Effector memory CD8-positive, alpha-beta T cell (primary cell): Measurements from ENCODE around the gene VARS1.
"Not testable (repeated sequence)": the region's sequence is repeated elsewhere in the genome, so short reads cannot be mapped to it uniquely, and the experiment has no call there.

Source experiments
- ATAC-seq: fragments of 150-1000 bp; cut with Tn5 transposase; replicated peaks from 2 replicates; pipeline ENCODE4 v1.10.0; 2021; ENCODE audit warnings: mild to moderate bottlenecking, moderate library complexity
- DNase-seq, 3 experiments: peaks; one replicate each; pipeline ENCODE4 v3.0.0; 2021
- H3K27ac Mint-ChIP-seq, 2 donors: one replicate each; pipeline ENCODE4 v1.8.0; 2022; ENCODE audit warnings: mild to moderate bottlenecking in 2 of 2, mixed read lengths in 2 of 2, moderate library complexity in 2 of 2
- H3K27me3 Mint-ChIP-seq, 2 donors: one replicate each; pipeline ENCODE4 v1.8.0; 2022; ENCODE audit warnings: mixed read lengths in 2 of 2
- H3K36me3 Mint-ChIP-seq: one replicate; pipeline ENCODE4 v1.8.0; 2022; ENCODE audit warnings: mild to moderate bottlenecking, moderate library complexity, mixed read lengths; ENCODE audit not compliant: insufficient read depth
- H3K4me1 Mint-ChIP-seq, 2 donors: one replicate each; pipeline ENCODE4 v1.8.0; 2022; ENCODE audit warnings: low read depth in 2 of 2, mixed read lengths in 2 of 2
- H3K4me3 Mint-ChIP-seq, 2 donors: one replicate each; pipeline ENCODE4 v1.8.0; 2022; ENCODE audit warnings: mild to moderate bottlenecking in 2 of 2, mixed read lengths in 2 of 2, moderate library complexity in 2 of 2
- H3K9me3 Mint-ChIP-seq, 2 donors: one replicate each; pipeline ENCODE4 v1.8.0; 2022; ENCODE audit warnings: mixed read lengths in 2 of 2
- total RNA-seq, 9 experiments: gene quantifications; one replicate each; lab custom pipeline; 2026; lab: John Stamatoyannopoulos, UW

Gene VARS1
- total RNA-seq = 43.0 to 228 (median 63.3) reads per million in 9 experiments

DNA sequence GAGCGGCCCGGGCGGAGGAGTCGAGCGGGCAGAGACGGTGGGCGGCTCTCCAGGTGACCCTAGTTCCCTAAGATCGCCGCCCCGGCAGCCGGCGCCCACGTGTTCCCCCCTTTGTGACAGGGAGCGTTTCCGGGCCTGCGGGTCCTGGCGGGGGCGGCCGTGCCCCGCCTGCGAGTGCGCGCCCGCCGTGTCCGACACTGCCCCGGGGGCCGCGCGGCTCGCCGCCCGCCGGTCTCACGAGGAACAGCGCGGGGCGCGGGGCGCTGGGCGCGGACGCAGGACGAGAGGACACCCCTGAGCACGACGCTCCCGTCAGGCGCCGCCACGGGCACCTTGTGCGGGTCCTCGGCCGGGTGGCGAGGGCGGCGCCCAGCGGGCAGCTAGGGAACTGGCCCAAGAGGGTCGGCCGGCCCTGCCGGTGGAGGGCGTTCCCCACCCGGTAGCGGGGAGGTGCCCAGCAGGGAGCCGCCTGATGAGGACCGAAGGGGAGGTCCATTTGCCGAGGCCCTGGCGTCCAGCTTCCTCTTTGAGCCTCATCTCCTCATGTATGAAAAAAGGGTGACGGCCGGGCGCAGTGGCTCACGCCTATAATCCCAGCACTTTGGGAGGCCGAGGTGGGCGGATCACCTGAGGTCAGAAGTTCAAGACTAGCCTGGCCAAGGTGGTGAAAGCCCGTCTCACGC is at the start of gene VARS1:
Gene VARS1, minus strand, starts transcription at position 137 of the 683 bp plus-strand sequence. CDS start 535 bp downstream, outside the sequence.
- H3K36me3 Mint-ChIP-seq = peaks cover 9% of the 10 kb centered on the region

GRCh38 chr6:31844507-31844906 is 49.0 kb upstream of the VARS1 start:
- Mint-ChIP-seq H3K4me1 (no peaks in the 10 kb centered on the region), H3K9me3 (no peaks in the 10 kb centered on the region), H3K27ac (no peak overlapping the region), H3K36me3 (peaks cover 35% of the 10 kb centered on the region), H3K27me3 (no peaks in the 10 kb centered on the region), H3K4me3 (no peak overlapping the region)
- ATAC-seq (no peak), DNase-seq (no peak)

More for the DNA sequence above, at the start of gene VARS1:
- peaks cover 27 to 33% of the 10 kb centered on the region in 2 donors for H3K4me1 Mint-ChIP-seq
- H3K9me3 Mint-ChIP-seq = no peaks in the 10 kb centered on the region
- ATAC-seq (peak; percentile 87), DNase-seq (peak; percentile 80 to 85 (median 84))
- peak within 1 kb of the TSS; percentile 94 to 97 for H3K4me3 Mint-ChIP-seq
- peak within 1 kb of the TSS; percentile 97 to 98 for H3K27ac Mint-ChIP-seq
- no peaks in the 10 kb centered on the region for H3K27me3 Mint-ChIP-seq

GRCh38 chr6:31842053-31842452 is 46.5 kb upstream of the VARS1 start:
- H3K4me1 Mint-ChIP-seq = peaks cover 6 to 7% of the 10 kb centered on the region in 2 donors
- no peak overlapping the region for H3K4me3 Mint-ChIP-seq
- ATAC-seq (no peak), DNase-seq (no peak)
- H3K36me3 Mint-ChIP-seq = peaks cover 60% of the 10 kb centered on the region
- H3K27ac Mint-ChIP-seq = peak overlapping the region; percentile 51 to 81
- no peaks in the 10 kb centered on the region for H3K9me3 Mint-ChIP-seq
- no peaks in the 10 kb centered on the region for H3K27me3 Mint-ChIP-seq

DNA sequence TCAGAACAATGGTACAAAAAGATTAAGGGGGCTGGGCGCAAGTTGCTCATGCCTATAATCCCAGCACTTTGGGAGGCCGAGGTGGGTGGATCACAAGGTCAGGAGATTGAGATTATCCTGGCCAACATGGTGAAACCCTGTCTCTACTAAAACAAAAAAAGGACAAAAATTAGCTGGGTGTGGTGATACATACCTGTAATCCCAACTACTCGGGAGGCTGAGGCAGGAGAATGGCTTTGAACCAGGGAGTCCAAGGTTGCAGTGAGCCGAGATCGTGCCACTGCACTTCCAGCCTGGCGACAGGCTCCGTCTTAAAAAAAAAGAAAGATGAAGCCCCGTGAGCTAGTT is 44.2 kb upstream of the VARS1 start:
- not testable (repeated sequence) for DNase-seq, ATAC-seq, H3K27me3 Mint-ChIP-seq, H3K4me3 Mint-ChIP-seq, H3K9me3 Mint-ChIP-seq
- Mint-ChIP-seq H3K4me1 (peaks cover 24 to 27% of the 10 kb centered on the region in 2 donors), H3K36me3 (peaks cover 76% of the 10 kb centered on the region), H3K27ac (peak overlapping the region in 1 of 2 donors; percentile 35)

- Mint-ChIP-seq H3K4me1 (peaks cover 26 to 29% of the 10 kb centered on the region in 2 donors), H3K27ac (peak overlapping the region in 1 of 2 donors; percentile 99), H3K4me3 (peak overlapping the region in 1 of 2 donors; percentile 93), H3K9me3 (no peaks in the 10 kb centered on the region), H3K27me3 (no peaks in the 10 kb centered on the region), H3K36me3 (peaks cover 79% of the 10 kb centered on the region)
- no peak for DNase-seq
- no peak for ATAC-seq
These were observed 43.4 kb upstream of the VARS1 start for GRCh38 chr6:31838968-31839367.

DNA sequence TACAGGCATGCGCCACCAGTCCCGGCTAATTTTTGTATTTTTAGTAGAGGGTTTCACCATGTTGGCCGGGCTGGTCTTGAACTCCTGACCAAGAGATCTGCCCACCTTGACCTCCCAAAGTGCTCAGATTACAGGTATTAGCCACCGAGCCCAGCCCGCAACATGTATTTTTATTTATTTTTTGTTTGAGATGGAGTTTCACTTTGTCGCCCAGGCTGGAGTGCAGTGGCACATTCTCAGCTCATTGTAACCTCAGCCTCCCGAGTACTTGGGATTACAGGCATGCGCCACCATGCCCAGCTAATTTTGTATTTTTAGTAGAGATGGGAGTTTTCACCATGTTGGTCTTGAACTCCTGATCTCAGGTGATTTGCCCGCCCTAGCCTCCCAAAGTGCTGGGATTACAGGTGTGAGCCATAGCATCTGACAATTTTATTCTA is 42.6 kb upstream of the VARS1 start:
- peak overlapping the region; percentile 85 to 93 for H3K4me3 Mint-ChIP-seq
- H3K4me1 Mint-ChIP-seq = peaks cover 26 to 29% of the 10 kb centered on the region in 2 donors
- H3K27me3 Mint-ChIP-seq, DNase-seq, H3K9me3 Mint-ChIP-seq, ATAC-seq: not testable (repeated sequence)
- H3K36me3 Mint-ChIP-seq = peaks cover 81% of the 10 kb centered on the region
- peak overlapping the region; percentile 99 to 100 for H3K27ac Mint-ChIP-seq

DNA sequence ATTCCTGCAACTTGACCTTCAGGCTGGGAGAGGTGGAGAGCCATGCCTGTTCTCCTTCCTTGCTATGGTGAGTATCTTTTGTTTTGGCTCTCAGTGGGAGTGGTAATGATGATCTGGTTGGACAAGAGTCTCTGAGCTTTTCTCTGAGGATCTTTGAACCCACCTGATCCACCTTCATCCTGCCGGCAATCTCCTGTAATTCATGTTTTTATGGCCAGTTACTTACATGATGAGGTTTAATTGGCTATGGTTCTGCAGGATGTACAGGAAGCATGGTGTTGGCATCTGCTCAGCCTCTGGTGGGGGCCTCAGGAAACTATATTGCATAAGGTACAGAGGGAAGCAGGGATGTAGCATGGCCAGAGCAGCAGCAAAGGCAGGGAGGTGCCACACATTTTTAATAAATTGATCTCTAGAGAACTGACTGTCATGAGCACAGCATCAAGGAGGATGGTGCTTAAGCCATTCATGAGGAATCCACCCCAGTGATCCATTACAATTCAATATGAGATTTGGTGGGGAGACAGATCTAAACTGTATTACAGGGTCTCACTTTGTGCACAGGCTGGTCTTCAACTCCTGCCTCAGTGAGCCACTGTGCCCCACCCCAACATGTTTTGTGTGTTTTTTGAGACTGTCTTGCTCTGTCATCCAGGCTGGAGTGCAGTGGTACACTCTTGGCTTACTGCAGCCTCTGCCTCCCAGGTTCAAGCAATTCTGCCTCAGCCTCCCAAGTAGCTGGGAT is 42.0 kb upstream of the VARS1 start:
- H3K9me3 Mint-ChIP-seq = no peaks in the 10 kb centered on the region
- peak overlapping the region; percentile 85 to 93 for H3K4me3 Mint-ChIP-seq
- peaks cover 26 to 29% of the 10 kb centered on the region in 2 donors for H3K4me1 Mint-ChIP-seq
- no peak for ATAC-seq
- peaks cover 81% of the 10 kb centered on the region for H3K36me3 Mint-ChIP-seq
- DNase-seq = no peak
- H3K27me3 Mint-ChIP-seq = no peaks in the 10 kb centered on the region
- H3K27ac Mint-ChIP-seq = peak overlapping the region; percentile 99 to 100

DNA sequence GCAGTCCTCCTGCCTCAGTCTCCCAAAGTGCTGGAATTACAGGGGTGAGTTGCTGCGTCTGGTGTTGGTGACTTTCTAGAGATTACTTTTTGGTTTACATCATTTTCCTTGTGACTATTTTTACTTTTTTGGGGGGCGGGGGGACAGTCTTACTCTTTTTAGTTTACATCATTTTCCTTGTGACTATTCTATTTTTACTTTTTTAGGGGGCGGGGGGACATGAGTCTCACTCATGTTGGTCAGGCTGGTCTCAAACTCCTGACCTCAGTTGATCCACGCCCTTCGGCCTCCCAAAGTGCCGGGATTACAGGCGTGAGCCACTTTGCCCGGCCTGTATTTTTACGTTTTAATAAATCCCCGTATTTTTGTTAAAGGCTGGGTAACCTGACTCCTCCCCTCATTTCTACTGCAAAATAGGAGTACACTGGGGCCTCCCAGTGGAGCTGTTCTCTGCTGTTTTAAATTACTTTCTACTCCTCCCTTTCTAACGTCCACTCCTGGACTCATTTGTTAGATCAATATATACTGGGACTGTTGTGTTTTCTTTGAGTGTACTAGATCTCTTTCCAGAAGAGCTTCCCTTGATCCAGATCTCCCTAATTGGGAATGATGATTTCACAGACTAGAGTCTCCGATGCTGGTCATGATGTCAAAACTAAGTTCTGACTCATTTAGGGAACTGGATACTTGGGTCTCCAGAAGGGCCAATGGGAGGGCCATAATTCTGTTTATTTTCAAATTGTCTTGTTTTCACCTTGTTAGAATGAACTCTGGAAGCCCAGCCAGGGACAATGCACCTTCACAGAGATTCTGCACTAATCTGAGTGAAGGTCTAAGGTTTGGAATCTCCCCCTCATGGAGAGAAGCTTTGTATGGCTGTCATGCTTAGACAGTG is 41.2 kb upstream of the VARS1 start:
- ATAC-seq (no peak), DNase-seq (no peak)
- Mint-ChIP-seq H3K27me3 (no peaks in the 10 kb centered on the region), H3K4me1 (peaks cover 26 to 29% of the 10 kb centered on the region in 2 donors), H3K36me3 (peaks cover 78% of the 10 kb centered on the region), H3K9me3 (no peaks in the 10 kb centered on the region), H3K4me3 (peak overlapping the region; percentile 85 to 93), H3K27ac (peak overlapping the region; percentile 99 to 100)

DNA sequence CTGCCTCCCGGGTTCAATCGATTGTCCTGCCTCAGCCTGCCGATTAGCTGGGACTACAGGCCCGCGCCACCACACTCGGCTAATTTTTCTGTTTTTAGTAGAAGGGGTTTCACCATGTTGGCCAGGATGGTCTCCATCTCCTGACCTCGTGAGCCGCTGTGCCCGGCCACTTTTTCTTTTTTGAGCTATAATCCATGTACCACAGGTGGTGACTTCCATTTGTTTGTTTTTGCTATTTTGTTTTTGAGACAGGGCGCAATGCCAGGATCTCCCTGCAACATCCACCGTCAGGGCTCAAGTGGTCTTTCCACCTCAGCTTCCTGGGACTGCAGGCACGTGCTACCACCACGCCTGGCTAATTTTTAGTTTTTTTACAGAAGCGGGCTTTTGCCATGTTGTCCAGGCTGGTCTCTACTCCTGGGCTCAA is 40.5 kb upstream of the VARS1 start:
- DNase-seq = no peak
- Mint-ChIP-seq H3K27me3 (no peaks in the 10 kb centered on the region), H3K4me1 (peaks cover 26 to 29% of the 10 kb centered on the region in 2 donors), H3K9me3 (no peaks in the 10 kb centered on the region), H3K27ac (peak overlapping the region; percentile 99 to 100), H3K4me3 (peak overlapping the region; percentile 85 to 93), H3K36me3 (peaks cover 71% of the 10 kb centered on the region)
- no peak for ATAC-seq

GRCh38 chr6:31834367-31835250 is 39.1 kb upstream of the VARS1 start:
- peak; percentile 67 for ATAC-seq
- Mint-ChIP-seq H3K9me3 (no peaks in the 10 kb centered on the region), H3K36me3 (peaks cover 57% of the 10 kb centered on the region), H3K4me1 (peaks cover 31 to 44% of the 10 kb centered on the region in 2 donors), H3K4me3 (peak overlapping the region; percentile 85 to 93), H3K27ac (peak overlapping the region; percentile 99 to 100), H3K27me3 (no peaks in the 10 kb centered on the region)
- peak; percentile 68 to 83 (median 74) for DNase-seq

DNA sequence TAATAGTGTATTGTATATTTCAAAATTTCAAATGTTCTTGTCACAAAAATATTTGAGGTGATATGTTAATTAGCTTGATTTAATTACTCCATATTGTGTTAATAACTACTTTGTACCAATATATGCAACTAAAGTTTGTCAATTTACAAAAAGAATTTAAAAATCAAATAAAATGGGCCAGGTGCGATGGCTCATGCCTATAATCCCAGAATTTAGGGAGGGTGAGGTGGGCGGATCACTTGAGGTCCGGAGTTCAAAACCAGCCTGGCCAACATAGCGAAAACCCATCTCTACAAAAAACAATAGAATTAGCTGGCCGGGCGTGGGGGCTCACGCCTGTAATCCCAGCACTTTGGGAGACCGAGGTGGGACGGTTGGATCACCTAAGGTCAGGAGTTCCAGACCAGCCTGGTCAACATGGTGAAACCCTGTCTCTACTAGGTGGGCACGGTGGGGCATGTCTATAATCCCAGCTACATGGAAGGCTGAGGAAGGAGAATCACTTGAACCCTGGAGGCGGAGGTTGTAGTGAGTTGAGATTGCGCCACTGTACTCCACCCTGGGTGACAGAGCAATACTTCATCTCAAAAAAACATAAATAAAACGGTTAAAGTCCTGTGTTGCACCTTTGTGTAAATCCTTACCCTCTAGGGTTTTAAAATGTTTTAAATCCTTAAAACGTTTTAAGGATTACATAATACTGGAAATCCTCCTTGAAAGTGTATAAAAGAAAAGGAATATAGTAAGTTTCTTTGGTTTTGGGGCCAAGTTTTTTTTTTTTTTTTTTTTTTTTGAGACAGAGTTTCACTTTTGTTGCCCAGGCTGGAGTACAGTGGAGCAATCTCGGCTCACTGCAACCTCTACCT is 36.0 kb upstream of the VARS1 start:
- Mint-ChIP-seq H3K27ac (peak overlapping the region in 1 of 2 donors; percentile 44), H3K9me3 (no peaks in the 10 kb centered on the region), H3K4me3 (peak overlapping the region; percentile 87 to 88), H3K27me3 (no peaks in the 10 kb centered on the region), H3K4me1 (peaks cover 29 to 39% of the 10 kb centered on the region in 2 donors), H3K36me3 (peaks cover 34% of the 10 kb centered on the region)
- no peak for DNase-seq
- no peak for ATAC-seq
